ENCODE measurements around the gene NRXN3.

NRXN3 gene

DNA sequence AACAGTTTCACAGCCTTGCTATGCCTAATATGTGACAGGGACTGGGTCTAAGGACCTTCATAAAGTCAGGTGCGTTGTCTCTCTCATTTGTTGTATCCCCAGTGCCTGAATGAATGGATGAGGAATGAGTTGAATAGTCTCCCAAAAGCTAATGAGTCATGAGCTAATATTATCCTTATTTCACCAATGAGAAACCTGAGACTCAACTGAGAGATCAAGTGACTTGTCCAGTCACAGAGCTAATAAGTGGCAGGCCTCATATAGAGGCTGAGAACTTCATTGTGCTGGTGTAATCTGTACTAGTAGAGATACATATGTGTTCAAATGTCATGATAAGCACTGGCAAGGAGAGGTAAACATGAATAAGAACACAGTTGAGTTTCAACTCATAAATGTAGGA, 612.4 kb downstream of the NRXN3 start:
- no peak for DNase-seq
- in situ Hi-C loops (cut with HindIII; ENCODE audit: low pct_ligation_motif_present, low pct_unique_long_range_greater_than_20kb, low sequenced_read_pairs): no loop called here

GRCh38 chr14:78785265-78785664, 615.1 kb downstream of the NRXN3 start:
- no peak for DNase-seq
- in situ Hi-C loops (cut with HindIII; ENCODE audit: low pct_ligation_motif_present, low pct_unique_long_range_greater_than_20kb, low sequenced_read_pairs): no loop called here

DNA sequence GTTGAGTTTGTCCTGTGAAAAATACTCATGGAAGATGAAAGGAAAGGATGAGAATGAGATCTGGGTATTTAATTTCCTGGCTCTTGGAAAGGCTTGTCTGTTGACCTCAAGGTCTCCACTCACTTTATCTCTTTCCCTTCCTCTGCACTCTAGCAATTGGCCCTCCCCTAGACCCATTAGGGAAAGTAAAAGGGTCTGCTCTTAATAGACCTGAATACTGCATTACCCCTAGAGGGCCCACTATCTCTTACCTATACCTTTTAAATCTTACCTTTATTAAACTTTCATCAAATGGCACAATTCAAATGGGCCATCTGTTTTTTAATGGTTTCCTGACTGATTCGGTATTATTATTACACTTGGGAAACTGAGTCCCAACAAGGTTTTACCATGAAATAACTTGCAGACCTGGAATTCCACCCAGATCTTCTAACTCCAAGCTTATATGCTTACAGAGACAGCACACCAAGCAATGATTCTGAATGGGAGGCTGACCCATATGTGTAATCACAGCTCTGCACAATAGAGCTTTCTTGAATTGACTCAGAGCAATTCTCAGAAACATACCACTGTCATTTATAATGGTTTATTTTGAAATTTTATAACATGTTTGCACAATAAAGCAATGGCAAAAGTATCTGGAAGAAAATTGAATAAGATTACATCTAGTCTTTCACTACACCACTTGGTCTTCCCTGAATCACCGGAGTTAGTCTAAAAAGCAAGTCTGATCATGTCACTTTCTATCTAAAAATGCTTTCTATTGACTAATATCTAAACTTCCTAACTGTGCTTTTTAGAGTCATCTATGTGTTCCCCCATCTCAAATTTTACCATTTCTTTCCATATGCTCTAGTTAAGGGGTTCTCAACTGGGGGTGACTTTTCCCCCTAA, 618.5 kb downstream of the NRXN3 start:
- in situ Hi-C loops (cut with HindIII; ENCODE audit: low pct_ligation_motif_present, low pct_unique_long_range_greater_than_20kb, low sequenced_read_pairs): no loop called here
- DNase-seq: no peak

DNA sequence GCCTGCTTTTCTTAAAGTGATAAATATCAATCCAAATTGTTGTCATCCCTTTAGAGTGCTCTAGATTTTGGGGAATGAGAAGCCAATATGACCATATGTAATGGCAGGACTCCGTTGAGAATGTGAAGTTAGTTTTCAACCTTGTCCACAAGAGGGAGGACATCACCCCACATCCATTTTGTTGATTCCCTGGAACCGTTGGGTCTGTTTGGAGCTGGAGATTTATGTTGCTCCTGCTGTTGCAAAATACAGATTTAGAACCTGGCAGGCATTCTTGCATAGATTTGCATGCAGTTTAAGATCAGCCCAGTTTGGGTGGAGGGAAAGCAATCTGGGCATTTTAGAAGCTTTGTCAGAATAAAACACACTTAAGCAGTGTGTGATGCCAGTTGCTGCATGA, 620.1 kb downstream of the NRXN3 start:
- DNase-seq: peak; percentile 7
- in situ Hi-C loops (cut with HindIII; ENCODE audit: low pct_ligation_motif_present, low pct_unique_long_range_greater_than_20kb, low sequenced_read_pairs): no loop called here

GRCh38 chr14:78798757-78799156, 628.6 kb downstream of the NRXN3 start:
- in situ Hi-C loops (cut with HindIII; ENCODE audit: low pct_ligation_motif_present, low pct_unique_long_range_greater_than_20kb, low sequenced_read_pairs): no loop called here
- no peak for DNase-seq

- in situ Hi-C loops (cut with HindIII; ENCODE audit: low pct_ligation_motif_present, low pct_unique_long_range_greater_than_20kb, low sequenced_read_pairs): no loop called here
These were observed 635.4 kb downstream of the NRXN3 start for GRCh38 chr14:78805570-78805969.

DNA sequence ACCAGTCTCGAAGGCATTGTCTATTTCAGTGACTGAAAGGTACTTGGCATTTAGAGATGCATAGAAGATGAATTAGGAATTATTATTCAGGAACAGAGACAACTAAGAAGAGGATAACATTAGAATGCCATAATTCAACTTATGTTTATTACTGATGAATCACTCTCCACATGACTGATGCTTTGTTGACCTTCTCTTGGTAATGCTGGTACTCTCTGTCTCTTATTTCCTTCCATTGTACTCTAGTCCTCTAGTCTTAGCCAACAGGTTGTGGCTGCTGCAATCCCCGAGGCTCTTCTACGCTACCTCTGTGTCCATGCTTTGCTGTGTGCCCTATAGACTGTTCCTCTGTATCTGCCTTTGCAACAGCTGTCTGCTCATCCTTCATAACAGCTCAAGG, 652.9 kb downstream of the NRXN3 start:
- DNase-seq: no peak
- in situ Hi-C loops (cut with HindIII; ENCODE audit: low pct_ligation_motif_present, low pct_unique_long_range_greater_than_20kb, low sequenced_read_pairs): no loop called here

More at GRCh38 chr14:78805570-78805969, 635.4 kb downstream of the NRXN3 start:
- DNase-seq: no peak

DNA sequence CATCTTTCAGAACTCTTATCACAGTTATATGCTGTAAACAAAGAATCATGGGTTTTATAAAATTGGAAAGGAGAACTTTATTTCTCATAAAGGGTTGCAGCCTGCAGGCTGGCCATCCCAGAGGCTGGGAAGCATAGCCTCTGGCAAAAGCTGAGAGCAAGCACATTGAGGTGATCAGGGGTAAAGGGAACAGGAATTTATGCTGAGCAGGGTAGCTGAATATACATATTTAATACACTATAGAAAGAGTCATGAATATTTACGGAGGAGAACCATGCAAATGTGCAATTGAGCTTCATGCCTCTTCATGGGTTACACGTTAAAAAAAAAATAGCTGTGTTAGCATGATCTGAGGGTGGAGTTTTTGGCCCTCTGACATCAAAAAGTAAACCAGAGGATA, 653.3 kb downstream of the NRXN3 start:
- in situ Hi-C loops (cut with HindIII; ENCODE audit: low pct_ligation_motif_present, low pct_unique_long_range_greater_than_20kb, low sequenced_read_pairs): no loop called here
- no peak for DNase-seq

DNA sequence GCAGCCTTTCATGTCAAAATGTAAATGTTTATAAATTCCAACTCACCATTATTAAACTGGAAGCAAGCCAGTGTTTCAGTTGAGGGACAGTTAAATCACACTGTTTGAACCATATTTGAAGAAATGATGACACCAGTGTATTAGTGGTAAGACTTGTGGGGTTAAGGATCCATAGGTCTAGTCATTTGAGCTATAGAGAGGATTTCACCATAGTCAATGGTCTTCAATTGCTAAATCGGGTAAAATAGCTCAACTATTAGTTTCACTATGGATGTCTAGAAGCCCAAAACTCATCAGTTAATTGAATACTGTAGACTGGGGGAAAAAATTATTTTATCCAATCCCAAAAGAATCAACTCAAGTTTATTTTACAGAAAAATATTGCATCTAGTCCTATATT, 659.1 kb downstream of the NRXN3 start:
- in situ Hi-C loops (cut with HindIII; ENCODE audit: low pct_ligation_motif_present, low pct_unique_long_range_greater_than_20kb, low sequenced_read_pairs): no loop called here
- DNase-seq: no peak

DNA sequence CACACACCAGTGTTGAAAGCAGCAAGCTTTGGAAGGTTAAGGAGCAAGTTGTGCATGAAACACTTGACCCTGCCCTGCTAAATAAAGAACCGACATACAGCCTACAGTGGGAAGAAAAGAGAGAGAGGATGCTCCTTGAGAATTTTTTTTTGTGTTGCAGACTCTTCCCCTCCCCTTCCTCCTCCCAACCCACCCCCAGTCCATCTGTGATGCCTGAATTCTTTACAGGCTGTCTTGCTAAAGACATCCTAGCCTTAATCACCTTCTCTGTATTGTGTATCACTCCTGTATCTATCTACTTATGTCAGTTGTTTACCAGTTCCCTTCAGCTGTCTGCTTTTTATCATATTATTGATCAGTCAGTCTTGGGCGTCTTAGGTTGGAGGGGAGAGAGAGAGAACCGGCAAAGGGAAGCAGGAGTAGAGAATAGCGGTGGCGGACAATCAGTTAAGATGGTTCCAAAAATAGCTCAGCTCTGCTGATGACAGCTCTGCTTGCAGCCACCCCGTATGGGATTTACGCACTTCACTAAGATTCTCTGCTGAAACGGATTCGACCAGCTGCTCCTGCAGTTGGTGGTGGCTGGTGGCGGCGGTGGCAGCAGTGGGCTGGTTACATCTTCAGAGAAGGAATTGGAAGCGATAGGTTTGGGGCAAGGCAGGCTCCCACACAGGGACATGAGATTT, 664.7 kb downstream of the NRXN3 start:
- no peak for DNase-seq
- in situ Hi-C loops (cut with HindIII; ENCODE audit: low pct_ligation_motif_present, low pct_unique_long_range_greater_than_20kb, low sequenced_read_pairs): no loop called here

GRCh38 chr14:78835909-78836308, 665.7 kb downstream of the NRXN3 start:
- no peak for DNase-seq
- in situ Hi-C loops (cut with HindIII; ENCODE audit: low pct_ligation_motif_present, low pct_unique_long_range_greater_than_20kb, low sequenced_read_pairs): no loop called here

- DNase-seq: peak; percentile 79
- in situ Hi-C loops (cut with HindIII; ENCODE audit: low pct_ligation_motif_present, low pct_unique_long_range_greater_than_20kb, low sequenced_read_pairs): no loop called here
These were observed 666.6 kb downstream of the NRXN3 start for GRCh38 chr14:78836777-78837176.

GRCh38 chr14:78838959-78839358, 668.8 kb downstream of the NRXN3 start:
- DNase-seq: no peak
- in situ Hi-C loops (cut with HindIII; ENCODE audit: low pct_ligation_motif_present, low pct_unique_long_range_greater_than_20kb, low sequenced_read_pairs): no loop called here

DNA sequence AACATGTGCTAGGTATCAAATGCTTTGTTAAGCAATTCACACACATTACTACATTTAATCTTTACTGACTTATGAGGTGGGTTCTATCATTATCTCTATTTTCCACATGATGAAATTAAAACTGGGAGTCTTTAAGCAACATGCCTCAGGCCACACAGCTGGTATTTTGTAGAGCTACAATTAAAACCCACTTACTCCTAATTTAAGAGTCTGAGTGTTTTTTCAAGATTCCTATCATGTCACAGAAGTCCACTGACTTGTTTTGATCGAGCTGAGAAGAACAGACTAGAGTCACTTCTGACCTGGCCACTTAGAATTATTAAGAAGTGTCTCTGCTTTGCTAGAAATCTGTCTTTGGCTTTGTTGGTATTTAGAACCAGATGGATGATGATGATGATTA, 670.7 kb downstream of the NRXN3 start:
- in situ Hi-C loops (cut with HindIII; ENCODE audit: low pct_ligation_motif_present, low pct_unique_long_range_greater_than_20kb, low sequenced_read_pairs): no loop called here
- DNase-seq: no peak

DNA sequence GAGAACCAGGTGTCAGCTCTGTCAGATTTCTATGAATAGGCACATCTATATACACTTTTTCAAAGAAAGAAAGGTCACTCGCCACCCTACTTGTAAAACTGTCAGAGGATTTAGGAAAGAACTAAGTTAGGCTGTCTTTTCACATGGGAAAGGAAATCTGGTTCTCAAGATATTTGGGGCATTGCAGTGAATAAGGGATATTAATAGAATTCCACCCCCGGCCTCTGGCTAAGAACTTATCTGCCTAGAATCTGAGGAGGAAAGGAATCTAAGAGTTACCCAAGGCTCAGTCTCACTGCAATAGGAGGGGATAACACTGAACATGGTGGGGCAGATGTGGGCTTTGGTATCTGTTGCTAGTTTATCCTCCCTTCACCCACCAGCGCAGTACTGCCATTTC, 677.6 kb downstream of the NRXN3 start:
- in situ Hi-C loops (cut with HindIII; ENCODE audit: low pct_ligation_motif_present, low pct_unique_long_range_greater_than_20kb, low sequenced_read_pairs): no loop called here
- DNase-seq: no peak

DNA sequence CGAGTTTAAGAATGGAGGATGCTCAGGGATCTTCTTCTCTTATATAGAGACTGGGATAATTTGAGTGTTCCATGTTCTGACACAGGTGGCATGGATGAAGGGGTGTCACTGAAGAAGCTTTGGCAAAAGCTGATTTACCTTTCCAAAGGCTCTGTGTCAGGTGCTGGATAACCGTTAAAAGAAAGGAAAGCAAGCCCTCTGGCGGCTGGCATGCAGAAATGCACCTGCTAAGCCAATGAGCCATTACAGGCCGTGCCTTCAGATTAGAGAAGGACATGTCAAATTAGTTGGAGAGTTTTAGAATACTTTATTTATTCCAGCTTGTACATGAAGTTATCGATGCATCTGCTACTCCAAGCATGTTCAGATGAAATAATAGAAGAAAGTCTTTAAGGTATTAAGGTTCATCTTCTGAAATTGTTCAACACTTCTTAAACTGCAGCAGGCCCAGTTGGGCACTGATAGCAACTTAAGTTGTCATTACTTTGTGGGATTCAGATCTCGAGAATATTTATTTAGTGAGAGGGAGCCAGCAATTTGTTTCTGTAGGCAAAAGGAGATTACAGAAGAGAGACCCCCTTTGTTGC, 678.2 kb downstream of the NRXN3 start:
- peak; percentile 52 for DNase-seq
- in situ Hi-C loops (cut with HindIII; ENCODE audit: low pct_ligation_motif_present, low pct_unique_long_range_greater_than_20kb, low sequenced_read_pairs): no loop called here

DNA sequence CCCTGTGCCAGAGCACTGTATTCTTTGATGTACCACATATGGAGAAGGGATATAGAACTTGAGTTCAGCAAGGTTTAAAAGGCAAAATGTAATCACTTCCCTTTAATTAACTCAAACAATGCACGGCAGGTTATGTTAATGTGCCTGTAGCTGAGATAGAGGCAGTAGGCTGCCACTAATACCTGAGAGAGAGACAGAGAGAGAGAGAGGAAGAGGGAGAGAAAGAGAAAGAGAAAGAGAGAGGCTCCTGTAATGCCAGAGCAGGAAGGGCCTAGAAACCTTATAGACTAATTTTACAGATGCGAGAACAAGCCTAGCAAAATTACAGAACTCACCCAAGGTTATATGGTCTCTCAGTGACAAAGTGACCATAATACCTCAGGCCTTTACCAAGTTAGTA, 679.8 kb downstream of the NRXN3 start:
- DNase-seq: no peak
- in situ Hi-C loops (cut with HindIII; ENCODE audit: low pct_ligation_motif_present, low pct_unique_long_range_greater_than_20kb, low sequenced_read_pairs): no loop called here

- no peak for DNase-seq
- in situ Hi-C loops (cut with HindIII; ENCODE audit: low pct_ligation_motif_present, low pct_unique_long_range_greater_than_20kb, low sequenced_read_pairs): no loop called here
These were observed 681.0 kb downstream of the NRXN3 start for GRCh38 chr14:78851189-78851588.

GRCh38 chr14:78852040-78852439, 681.9 kb downstream of the NRXN3 start:
- in situ Hi-C loops (cut with HindIII; ENCODE audit: low pct_ligation_motif_present, low pct_unique_long_range_greater_than_20kb, low sequenced_read_pairs): no loop called here

DNA sequence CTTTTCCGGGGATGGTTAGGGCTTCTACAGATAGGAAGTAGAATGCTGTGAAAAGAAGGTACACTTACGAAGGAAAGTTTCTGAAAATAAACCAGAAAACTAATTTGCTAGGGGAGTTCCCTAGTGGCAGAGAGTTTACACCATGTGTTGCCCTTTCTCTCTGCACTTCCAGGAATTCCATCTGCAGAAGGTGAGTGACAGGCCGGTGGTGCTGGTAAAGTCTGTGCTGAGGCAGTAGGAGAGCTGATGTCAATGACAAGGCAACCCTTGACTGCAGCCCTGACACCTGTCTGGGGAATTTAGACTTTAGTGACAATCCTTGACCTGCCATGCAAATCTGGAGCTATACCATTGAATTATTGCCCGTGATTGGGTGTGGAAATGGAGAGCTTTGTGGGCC, 687.8 kb downstream of the NRXN3 start:
- DNase-seq: no peak
- in situ Hi-C loops (cut with HindIII; ENCODE audit: low pct_ligation_motif_present, low pct_unique_long_range_greater_than_20kb, low sequenced_read_pairs): no loop called here

More at GRCh38 chr14:78852040-78852439, 681.9 kb downstream of the NRXN3 start:
- no peak for DNase-seq

All from ACHN (cell line).